HG03108 (cell line): Measurements from ENCODE around the gene CTBP2.

Source experiments
- ATAC-seq: cut with Tn5 transposase; IDR thresholded peaks from one replicate; pipeline ENCODE4 v1.9.1; 2021; ENCODE audit warnings: moderate library complexity; ENCODE audit not compliant: unreplicated experiment

Gene CTBP2

GRCh38 chr10:125111118-125111727, 49.1 kb downstream of the CTBP2 start:
- no peak for ATAC-seq

GRCh38 chr10:125107965-125108580, 52.3 kb downstream of the CTBP2 start:
- no peak for ATAC-seq

- no peak for ATAC-seq
Measured at GRCh38 chr10:125107166-125107949, 53.0 kb downstream of the CTBP2 start.

- no peak for ATAC-seq
Measured at GRCh38 chr10:125106586-125106985, 53.8 kb downstream of the CTBP2 start.

- no peak for ATAC-seq
Measured at GRCh38 chr10:125105706-125106255, 54.6 kb downstream of the CTBP2 start.

- ATAC-seq = no peak
Measured at GRCh38 chr10:125105155-125105554, 55.2 kb downstream of the CTBP2 start.

GRCh38 chr10:125104559-125104958, 55.8 kb downstream of the CTBP2 start:
- no peak for ATAC-seq

GRCh38 chr10:125103924-125104323, 56.4 kb downstream of the CTBP2 start:
- ATAC-seq = no peak

GRCh38 chr10:125103466-125103865, 56.9 kb downstream of the CTBP2 start:
- ATAC-seq = no peak

- no peak for ATAC-seq
Measured at GRCh38 chr10:125102821-125103220, 57.5 kb downstream of the CTBP2 start.

- ATAC-seq = no peak
Measured at GRCh38 chr10:125102246-125102645, 58.1 kb downstream of the CTBP2 start.

- ATAC-seq = no peak
Measured at GRCh38 chr10:125101581-125101980, 58.8 kb downstream of the CTBP2 start.

GRCh38 chr10:125101049-125101448, 59.3 kb downstream of the CTBP2 start:
- no peak for ATAC-seq

- no peak for ATAC-seq
Measured at GRCh38 chr10:125097409-125098070, 62.8 kb downstream of the CTBP2 start.

GRCh38 chr10:125096975-125097374, 63.4 kb downstream of the CTBP2 start:
- ATAC-seq = no peak

GRCh38 chr10:125096371-125096770, 64.0 kb downstream of the CTBP2 start:
- no peak for ATAC-seq

GRCh38 chr10:125095776-125096175, 64.6 kb downstream of the CTBP2 start:
- ATAC-seq = no peak

- ATAC-seq = no peak
Measured at GRCh38 chr10:125095228-125095627, 65.1 kb downstream of the CTBP2 start.

GRCh38 chr10:125094806-125095205, 65.6 kb downstream of the CTBP2 start:
- no peak for ATAC-seq

GRCh38 chr10:125093974-125094705, 66.2 kb downstream of the CTBP2 start:
- no peak for ATAC-seq
